22Rv1 (cell line): ENCODE results near the gene VILL.
"Not testable (repeated sequence)": the region's sequence is repeated elsewhere in the genome, so short reads cannot be mapped to it uniquely, and the experiment has no call there.

ENCODE experiments used
- H3K27ac ChIP-seq: fragments of 450-650 bp; 2 replicates; pipeline ENCODE4 v1.5.1; 2017
- CTCF ChIP-seq: fragments of 450-650 bp; IDR thresholded peaks from 2 replicates; pipeline ENCODE4 v1.5.1; 2017; ENCODE audit warnings: mild to moderate bottlenecking
- ZFX ChIP-seq: fragments of 450-650 bp; IDR thresholded peaks from 2 replicates; pipeline ENCODE4 v1.6.1; 2017; ENCODE audit warnings: antibody characterized with exemption, borderline replicate concordance

The VILL gene

GRCh38 chr3:38028621-38029361 lies 38.2 kb downstream of the VILL start:
- no peak overlapping the region for H3K27ac ChIP-seq
- TF ChIP-seq CTCF (no peak), ZFX (no peak)

GRCh38 chr3:38029400-38030125 lies 39.0 kb downstream of the VILL start, which contains the start of gene PLCD1:
Gene PLCD1 (minus strand): TSS chr3:38029642. CDS start chr3:38029539, 103 bp downstream.
- no peak within 1 kb of the TSS for H3K27ac ChIP-seq

GRCh38 chr3:38030126-38031021 lies 39.8 kb downstream of the VILL start:
- no peak for TF ChIP-seq ZFX
- no peak for TF ChIP-seq CTCF
- H3K27ac ChIP-seq, result peak overlapping the region; percentile 15; the same call in 1 of the 2 replicates

More at GRCh38 chr3:38029400-38030125, 39.0 kb downstream of the VILL start, which contains the start of gene PLCD1:
- TF ChIP-seq ZFX, result no peak
- TF ChIP-seq CTCF, result no peak

GRCh38 chr3:38031022-38031994 lies 40.7 kb downstream of the VILL start:
- no peak for TF ChIP-seq ZFX
- TF ChIP-seq CTCF, result no peak
- peak overlapping the region; percentile 15; the same call in 1 of the 2 replicates for H3K27ac ChIP-seq

GRCh38 chr3:38032328-38032865 lies 41.8 kb downstream of the VILL start:
- TF ChIP-seq CTCF (no peak), ZFX (no peak)
- H3K27ac ChIP-seq, result no peak overlapping the region

GRCh38 chr3:38033586-38033985 lies 43.0 kb downstream of the VILL start:
- not testable (repeated sequence) for H3K27ac ChIP-seq

- H3K27ac ChIP-seq, result not testable (repeated sequence)
Measured at GRCh38 chr3:38034335-38034734, 43.7 kb downstream of the VILL start.
